SK-N-MC (cell line): ENCODE measurements around the gene FTL.

Experiments used
- DNase-seq: peaks from one replicate; pipeline ENCODE4 v3.0.0-alpha.2; 2011; ENCODE audit warnings: low read depth, low spot score
- H3K27ac ChIP-seq: fragments of 200-600 bp; sonication (generic); 2 replicates; pipeline ENCODE4 v1.5.1; 2016; ENCODE audit warnings: mixed run types
- H3K36me3 ChIP-seq: fragments of 200-600 bp; sonication (generic); 2 replicates; pipeline ENCODE4 v1.6.1; 2017; ENCODE audit warnings: antibody characterized with exemption, low read length, mixed read lengths; ENCODE audit not compliant: insufficient read depth
- H3K4me3 ChIP-seq: fragments of 200-600 bp; sonication (generic); 2 replicates; pipeline ENCODE4 v1.5.1; 2016
- H3K9ac ChIP-seq: fragments of 200-600 bp; sonication (generic); 2 replicates; pipeline ENCODE4 v1.8.0; 2017; ENCODE audit warnings: mixed run types, mixed read lengths; ENCODE audit not compliant: insufficient read length
- H3K9me3 ChIP-seq: fragments of 200-600 bp; sonication (generic); 2 replicates; pipeline ENCODE4 v1.6.1; 2017; ENCODE audit warnings: low read depth, mild to moderate bottlenecking, antibody characterized with exemption, low read length, moderate library complexity, mixed read lengths
- EZH2 ChIP-seq: fragments of 200-600 bp; sonication (generic); IDR thresholded peaks from one replicate; pipeline ENCODE4 v1.6.1; 2017; ENCODE audit warnings: antibody characterized with exemption
- FOXP2 ChIP-seq: optimal IDR thresholded peaks from 2 replicates; pipeline ENCODE3; 2011; ENCODE audit warnings: mild to moderate bottlenecking, moderate library complexity; ENCODE audit not compliant: insufficient read depth; ENCODE audit errors: extremely low read length, control extremely low read depth
- POLR2AphosphoS5 ChIP-seq: IDR thresholded peaks from 2 replicates; pipeline ENCODE4 v1.6.1; 2012; ENCODE audit warnings: mild to moderate bottlenecking, low read depth, low read length, borderline replicate concordance

The FTL gene

DNA sequence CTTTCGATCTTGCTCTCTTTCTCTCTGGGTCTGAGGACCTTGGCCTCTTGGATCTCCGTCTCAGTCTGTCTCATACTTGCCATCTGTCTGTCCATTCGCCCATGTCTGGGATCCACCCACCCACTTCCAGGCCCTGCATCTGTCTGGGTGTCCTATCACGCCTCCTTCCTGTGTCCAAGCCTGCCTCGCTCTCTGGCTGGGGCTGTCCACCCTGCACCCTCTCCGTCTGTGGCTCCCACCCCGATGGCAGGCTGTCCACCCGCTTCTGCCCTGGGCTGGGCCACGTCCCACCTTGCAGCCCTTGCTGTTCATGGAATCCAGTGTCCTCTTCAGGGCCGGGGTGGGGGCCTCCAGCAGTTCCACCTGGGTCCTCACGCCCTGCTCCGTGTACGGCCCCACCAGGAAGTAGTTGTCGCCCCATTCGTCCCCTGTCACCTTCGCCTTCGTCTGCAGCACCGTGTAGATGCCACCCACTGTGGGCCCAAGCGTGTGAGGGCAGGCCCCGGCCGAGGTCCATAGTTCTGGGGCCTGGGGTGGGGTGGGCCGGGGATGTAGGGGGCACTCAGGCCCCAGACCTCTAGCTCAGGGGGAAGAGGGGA lies 26.0 kb downstream of the FTL start:
- Histone ChIP-seq H3K4me3 (no peak overlapping the region), H3K27ac (no peak overlapping the region), H3K9me3 (no peaks in the 10 kb centered on the region), H3K36me3 (peaks cover 10% of the 10 kb centered on the region; the same call in 1 of the 2 replicates), H3K9ac (no peak overlapping the region)
- TF ChIP-seq POLR2AphosphoS5 (no peak), EZH2 (no peak), FOXP2 (no peak)
- no peak for DNase-seq

DNA sequence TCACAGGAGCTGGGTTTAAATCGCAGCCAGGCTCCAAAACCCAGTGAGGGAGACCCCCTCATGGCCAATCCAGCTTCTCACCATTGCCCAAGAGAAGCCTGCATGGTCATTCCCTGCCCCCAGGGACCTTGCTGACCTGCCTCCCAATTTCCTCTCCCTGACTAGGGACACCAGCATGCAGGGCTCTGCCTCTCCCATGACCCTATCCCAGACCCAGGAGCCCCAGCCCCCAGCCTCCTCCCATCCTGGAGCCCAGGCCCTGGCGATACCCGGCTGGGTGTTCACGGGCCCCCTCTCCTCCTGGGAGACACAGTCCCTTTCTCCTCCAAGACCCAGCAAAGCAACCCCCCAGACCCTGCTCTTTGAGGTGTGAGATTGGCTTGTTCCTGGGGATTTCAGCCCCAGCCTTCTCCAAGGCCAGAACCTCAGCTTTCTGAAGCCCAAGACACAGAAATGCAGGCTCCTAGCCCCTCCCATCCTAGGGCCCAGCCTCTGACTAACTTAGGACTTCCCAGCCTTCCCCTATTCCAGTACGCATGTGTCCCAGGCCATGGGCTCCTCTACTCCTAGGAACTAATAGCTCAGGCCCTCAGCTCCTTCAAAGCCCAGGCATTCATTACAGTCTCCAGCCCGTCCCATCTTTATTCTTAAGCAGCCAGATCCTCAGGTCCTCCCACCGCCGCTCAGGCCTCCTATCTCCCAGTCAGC lies 26.9 kb downstream of the FTL start:
- Histone ChIP-seq H3K9ac (peak overlapping the region; percentile 90), H3K9me3 (no peaks in the 10 kb centered on the region), H3K36me3 (peaks cover 10% of the 10 kb centered on the region; the same call in 1 of the 2 replicates), H3K27ac (peak overlapping the region; percentile 78), H3K4me3 (peak overlapping the region; percentile 95)
- DNase-seq = no peak
- TF ChIP-seq FOXP2 (no peak), EZH2 (no peak), POLR2AphosphoS5 (peak; percentile 54; the same call in 1 of the 2 replicates)

GRCh38 chr19:48992581-48993174 lies 27.6 kb downstream of the FTL start:
- peaks cover 10% of the 10 kb centered on the region; the same call in 1 of the 2 replicates for H3K36me3 ChIP-seq
- TF ChIP-seq POLR2AphosphoS5 = no peak
- TF ChIP-seq EZH2 = no peak
- TF ChIP-seq FOXP2 = no peak
- no peak for DNase-seq
- H3K9me3 ChIP-seq = no peaks in the 10 kb centered on the region
- peak overlapping the region; percentile 78 for H3K27ac ChIP-seq
- H3K4me3 ChIP-seq = peak overlapping the region; percentile 95
- H3K9ac ChIP-seq = peak overlapping the region; percentile 90

GRCh38 chr19:48993175-48994034 lies 28.3 kb downstream of the FTL start, which contains the start of the genes GYS1 and RUVBL2:
Gene GYS1 (minus strand): TSS chr19:48993309. CDS start chr19:48993112, 197 bp downstream.
Gene RUVBL2 (plus strand): TSS chr19:48993887. CDS start chr19:48993912, 25 bp downstream.
- peak within 1 kb of the TSS; percentile 95 for H3K4me3 ChIP-seq
- TF ChIP-seq FOXP2 (peak; percentile 81), POLR2AphosphoS5 (peak; percentile 97), EZH2 (no peak)
- no peaks in the 10 kb centered on the region for H3K9me3 ChIP-seq
- peaks cover 6% of the 10 kb centered on the region; the same call in 1 of the 2 replicates for H3K36me3 ChIP-seq
- peak within 1 kb of the TSS; percentile 85 for H3K27ac ChIP-seq
- peak within 1 kb of the TSS; percentile 90 for H3K9ac ChIP-seq
- DNase-seq = peak; percentile 95

DNA sequence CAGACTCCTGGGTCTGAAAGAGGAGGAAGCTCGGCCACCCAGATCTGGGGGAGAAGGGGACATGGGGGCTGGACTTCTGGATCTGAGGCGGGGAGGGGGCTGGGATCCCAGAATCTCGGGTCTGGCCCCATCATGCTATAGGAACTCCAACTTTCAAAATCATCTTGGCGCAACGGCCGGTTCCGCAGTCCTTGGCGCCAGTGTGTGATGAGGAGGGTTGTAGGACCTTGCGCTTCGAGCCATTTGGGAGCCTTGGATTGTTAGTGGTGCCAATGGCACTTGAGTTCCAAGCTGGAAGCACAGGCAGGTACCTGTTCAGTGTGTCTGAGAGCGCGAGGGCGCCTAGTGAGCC lies 28.9 kb downstream of the FTL start:
- H3K27ac ChIP-seq = peak overlapping the region; percentile 85
- no peak for DNase-seq
- TF ChIP-seq POLR2AphosphoS5 (no peak), FOXP2 (peak; percentile 8), EZH2 (no peak)

GRCh38 chr19:48997972-48998371 lies 32.9 kb downstream of the FTL start:
- DNase-seq = no peak

More for the DNA sequence above, 28.9 kb downstream of the FTL start:
- Histone ChIP-seq H3K9me3 (no peaks in the 10 kb centered on the region), H3K36me3 (no peaks in the 10 kb centered on the region; the same call in 1 of the 2 replicates), H3K9ac (peak overlapping the region; percentile 89), H3K4me3 (peak overlapping the region; percentile 95)

DNA sequence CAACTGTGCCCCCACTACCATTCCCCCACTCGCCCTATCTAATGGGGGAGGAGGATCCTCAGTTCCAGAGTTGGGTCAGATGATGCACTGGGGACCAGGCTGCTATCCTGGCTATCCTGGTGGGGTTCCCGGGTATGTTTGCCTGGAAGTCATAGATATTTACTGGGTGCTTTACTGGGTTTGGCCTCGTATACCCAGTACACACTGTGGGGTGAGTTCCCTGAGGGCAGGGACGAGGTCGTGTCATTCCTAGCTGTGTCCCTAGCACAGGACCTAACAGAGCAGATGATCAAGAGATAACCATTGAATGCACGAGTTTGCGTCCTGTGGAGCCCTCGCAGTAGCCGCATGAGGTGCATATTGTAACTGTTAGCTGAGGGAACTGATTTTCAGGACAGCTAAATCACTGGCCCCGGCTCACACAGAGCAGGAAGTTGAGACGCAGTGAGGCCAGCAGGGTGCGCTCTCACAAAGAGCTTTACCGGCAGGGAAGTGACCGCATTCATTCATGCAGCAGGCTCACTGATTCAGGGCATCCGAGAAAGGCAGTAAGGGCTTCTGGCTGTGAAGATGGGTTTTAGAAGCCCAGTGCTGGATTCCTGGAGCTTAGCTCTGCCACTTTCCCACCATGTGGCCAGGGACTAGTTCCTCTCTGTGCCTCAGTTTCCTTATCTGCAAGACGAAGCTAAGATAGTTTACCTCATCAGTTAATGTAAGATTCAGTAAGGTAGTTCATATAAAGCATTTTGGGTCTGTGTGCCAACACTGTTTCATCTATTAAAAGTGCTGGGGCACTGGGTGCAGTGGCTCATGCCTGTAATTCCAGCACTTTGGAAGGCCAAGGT lies 34.6 kb downstream of the FTL start:
- no peaks in the 10 kb centered on the region for H3K9me3 ChIP-seq
- H3K27ac ChIP-seq = no peak overlapping the region
- H3K9ac ChIP-seq = no peak overlapping the region
- peaks cover 28% of the 10 kb centered on the region for H3K36me3 ChIP-seq
- TF ChIP-seq POLR2AphosphoS5 (no peak), FOXP2 (no peak), EZH2 (no peak)
- no peak for DNase-seq
- no peak overlapping the region for H3K4me3 ChIP-seq

More at GRCh38 chr19:48997972-48998371, 32.9 kb downstream of the FTL start:
- Histone ChIP-seq H3K27ac (no peak overlapping the region), H3K4me3 (no peak overlapping the region), H3K9ac (no peak overlapping the region), H3K9me3 (no peaks in the 10 kb centered on the region), H3K36me3 (peaks cover 15% of the 10 kb centered on the region)
- TF ChIP-seq FOXP2 (no peak), POLR2AphosphoS5 (no peak), EZH2 (no peak)
